ENCODE results near the gene IL18BP. TPM values are rescaled to one million over a fixed set of nuclear protein-coding genes. Genes with fewer than 3 reads are reported as not detected.

IL18BP gene
- total and polyA plus RNA-seq, 2 of the 13 experiments (the other 11 are each of a cell fraction or from before 2014, with no cell fraction given) = 4.1 to 12.8 TPM

DNA sequence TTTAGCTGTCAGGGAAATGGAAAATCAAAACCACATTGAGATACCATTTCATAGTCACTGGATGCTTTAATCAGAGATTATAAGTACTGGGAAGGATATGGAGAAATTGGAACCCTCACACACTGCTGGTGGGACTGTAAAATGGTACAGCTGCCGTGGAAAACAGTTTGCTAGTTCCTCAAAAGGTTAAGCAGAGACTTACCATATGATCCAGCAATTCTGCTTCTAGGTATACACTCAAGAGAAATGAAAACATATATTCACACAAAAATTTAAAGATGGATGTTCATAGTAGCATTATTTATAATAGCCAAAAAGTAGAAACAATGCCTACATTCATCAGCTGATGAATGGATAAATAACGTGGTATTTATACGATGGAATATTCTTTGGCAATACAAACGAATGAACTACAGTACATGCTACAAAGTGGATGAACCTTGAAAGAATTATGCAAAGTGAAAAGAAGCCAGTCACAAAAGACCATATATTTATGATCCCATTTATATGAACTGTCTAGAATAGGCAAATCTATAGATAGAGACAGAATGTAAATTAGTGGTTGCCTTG is 46.9 kb upstream of the IL18BP start (continued):
- TF ChIP-seq, protein P1, sequence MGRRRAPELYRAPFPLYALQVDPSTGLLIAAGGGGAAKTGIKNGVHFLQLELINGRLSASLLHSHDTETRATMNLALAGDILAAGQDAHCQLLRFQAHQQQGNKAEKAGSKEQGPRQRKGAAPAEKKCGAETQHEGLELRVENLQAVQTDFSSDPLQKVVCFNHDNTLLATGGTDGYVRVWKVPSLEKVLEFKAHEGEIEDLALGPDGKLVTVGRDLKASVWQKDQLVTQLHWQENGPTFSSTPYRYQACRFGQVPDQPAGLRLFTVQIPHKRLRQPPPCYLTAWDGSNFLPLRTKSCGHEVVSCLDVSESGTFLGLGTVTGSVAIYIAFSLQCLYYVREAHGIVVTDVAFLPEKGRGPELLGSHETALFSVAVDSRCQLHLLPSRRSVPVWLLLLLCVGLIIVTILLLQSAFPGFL (CRISPR knock-in tag; IDR thresholded peaks at IDR 0.05) = no peak
- TF ChIP-seq HOXA3 (CRISPR knock-in tag; IDR thresholded peaks at IDR 0.05) = no peak
- no peak for TF ChIP-seq MTA3 (CRISPR knock-in tag; IDR thresholded peaks at IDR 0.05)
- no peak for TF ChIP-seq ZNF343 (CRISPR knock-in tag; IDR thresholded peaks at IDR 0.05)

- H3K27me3 ChIP-seq (ENCODE audit: control insufficient read depth in 1 of 2, insufficient read depth in 2 of 2, low read length in 2 of 2) = no peaks in the 10 kb centered on the region
- BruUV-seq (replicated peaks) = no TSS peak
- no peak overlapping the region for H3K9ac ChIP-seq (ENCODE audit: insufficient read depth, low read depth, low read length)
- 55% methylated on average over 3 of the region's 3 CpGs for whole genome bisulfite sequencing (ENCODE audit: low lambda C conversion rate)
- H3K4me1 ChIP-seq (ENCODE audit: insufficient read depth, low read length) = no peaks in the 10 kb centered on the region
- H3K27ac ChIP-seq (ENCODE audit: extremely low read length, insufficient read depth, low read length) = no peak overlapping the region
- no peak for TF ChIP-seq ZSCAN31 (CRISPR knock-in tag; IDR thresholded peaks at IDR 0.05; ENCODE audit: low read depth)
- TF ChIP-seq ZNF124 (CRISPR knock-in tag; IDR thresholded peaks at IDR 0.05) = no peak
- TF ChIP-seq ZNF354B (CRISPR knock-in tag; IDR thresholded peaks at IDR 0.05) = no peak
- TF ChIP-seq HNRNPK (IDR thresholded peaks at IDR 0.05; ENCODE audit: low read depth, low read length, poor library complexity, severe bottlenecking) = no peak
- no peak for TF ChIP-seq ZNF496 (CRISPR knock-in tag; IDR thresholded peaks at IDR 0.05; ENCODE audit: insufficient replicate concordance)
- TF ChIP-seq CHCHD3 (CRISPR knock-in tag; IDR thresholded peaks at IDR 0.05) = no peak
- no peak for TF ChIP-seq ZNF451 (CRISPR knock-in tag; IDR thresholded peaks at IDR 0.05)
- no peak for TF ChIP-seq FOXA3 (CRISPR knock-in tag; IDR thresholded peaks at IDR 0.05)
- peaks cover 72% of the 10 kb centered on the region for H3K79me2 ChIP-seq (ENCODE audit: insufficient read depth, low read length)
- H4K20me1 ChIP-seq (ENCODE audit: insufficient read depth, low read length) = no peaks in the 10 kb centered on the region
- DNase-seq (ENCODE audit: low spot score) (no peak), ATAC-seq (no peak), FAIRE-seq (no peak)
- intact Hi-C loops (cut with micrococcal nuclease; ENCODE audit: unreplicated experiment) (no loop called here), in situ Hi-C loops (cut with HindIII; ENCODE audit: extremely low pct_ligation_motif_present, low pct_unique_long_range_greater_than_20kb) (no loop called here)
- ChIA-PET CTCF (ENCODE audit: low intra/inter-chr PET ratio, low total read pairs) (no interaction called here), POLR2A (interaction anchor here (1.1 kb wide), 1 partner anchor 28 kb away, joined by 3 read pairs; the partner anchor contains the start of gene XNDC1N)
- H3K4me2 ChIP-seq (ENCODE audit: low read depth, low read length) = no peak overlapping the region
- H3K4me3 ChIP-seq (replicated peaks in 1 of 3; ENCODE audit: insufficient read depth in 1 of 3, low read depth in 2 of 3, low read length in 3 of 3) = no peak overlapping the region
- H2AFZ ChIP-seq (ENCODE audit: low read length) = no peak overlapping the region
- peaks cover 2 to 25% of the 10 kb centered on the region in 2 experiments; a peak in 4 of 5 replicates for H3K36me3 ChIP-seq (replicated peaks in 1 of 2; ENCODE audit: control insufficient read depth in 1 of 2, insufficient read depth in 2 of 2, low read length in 2 of 2)
- no peaks in the 10 kb centered on the region for H3K9me3 ChIP-seq (ENCODE audit: low read length)
These were observed 42.7 kb upstream of the IL18BP start for GRCh38 chr11:71955898-71956456.
